ENCODE results near the gene N4BP2L2.

Gene N4BP2L2

GRCh38 chr13:32426990-32427851, 111.4 kb downstream of the N4BP2L2 start:
- peak; percentile 15 to 43 for DNase-seq (ENCODE audit: low read depth in 1 of 2, low spot score in 1 of 2)

DNA sequence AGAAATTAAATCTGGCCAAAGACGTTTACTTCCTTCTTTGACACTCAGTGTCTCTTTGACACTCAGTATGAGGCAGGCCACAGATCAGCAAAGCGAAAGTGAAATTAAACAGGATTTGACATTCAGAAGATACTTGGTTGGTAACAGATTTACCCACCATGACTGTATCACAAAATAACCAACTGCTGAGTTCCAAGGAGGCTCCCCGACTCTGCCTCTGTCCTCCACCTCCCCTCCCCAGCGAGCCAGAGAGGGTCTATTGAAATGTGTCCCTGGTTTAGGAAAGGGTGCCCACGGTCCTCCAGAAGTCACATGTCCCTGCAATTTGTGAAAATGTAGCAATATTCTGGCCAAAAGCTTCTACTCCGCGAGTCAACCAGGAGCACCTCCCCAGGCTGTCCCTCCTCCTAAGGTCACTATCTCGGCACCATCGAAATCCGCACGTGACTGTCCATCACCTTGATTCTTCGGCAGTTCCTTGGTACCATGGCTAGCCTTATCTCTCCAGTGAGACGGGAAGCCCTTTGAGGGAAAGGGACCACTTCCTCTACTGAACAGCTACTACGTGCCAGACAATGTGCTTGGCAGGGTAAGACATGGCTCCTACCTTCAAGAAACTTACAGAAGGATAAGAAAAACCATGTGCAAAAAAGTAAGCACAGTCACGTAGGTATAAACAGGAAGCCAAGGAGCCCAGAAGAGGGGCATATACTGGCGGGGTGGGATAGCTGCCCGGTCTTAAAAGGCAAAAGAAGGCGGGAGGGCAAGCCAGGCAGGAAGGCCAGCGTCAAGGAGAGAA, 112.2 kb downstream of the N4BP2L2 start:
- DNase-seq (ENCODE audit: low read depth in 1 of 2, low spot score in 1 of 2): no peak

DNA sequence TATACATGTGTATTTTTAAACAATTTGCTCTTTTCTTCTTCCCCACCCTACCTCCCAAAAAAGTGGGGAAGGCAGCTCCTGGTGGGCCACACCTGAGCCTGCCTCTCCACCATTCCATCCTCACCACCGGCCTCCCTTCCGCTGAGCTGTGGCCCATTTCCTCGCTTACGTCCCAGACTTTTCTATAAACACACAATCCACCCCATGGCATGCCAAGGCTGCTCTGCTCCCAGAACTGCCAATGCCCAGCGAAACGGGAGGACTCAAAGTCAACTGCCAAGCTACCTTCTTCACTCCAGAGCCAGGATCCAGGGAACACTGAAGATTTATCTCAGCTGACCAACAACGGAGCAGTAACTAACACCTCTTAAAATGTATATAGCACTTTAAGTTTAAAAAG, 113.4 kb downstream of the N4BP2L2 start:
- no peak for DNase-seq (ENCODE audit: low read depth in 1 of 2, low spot score in 1 of 2)

DNA sequence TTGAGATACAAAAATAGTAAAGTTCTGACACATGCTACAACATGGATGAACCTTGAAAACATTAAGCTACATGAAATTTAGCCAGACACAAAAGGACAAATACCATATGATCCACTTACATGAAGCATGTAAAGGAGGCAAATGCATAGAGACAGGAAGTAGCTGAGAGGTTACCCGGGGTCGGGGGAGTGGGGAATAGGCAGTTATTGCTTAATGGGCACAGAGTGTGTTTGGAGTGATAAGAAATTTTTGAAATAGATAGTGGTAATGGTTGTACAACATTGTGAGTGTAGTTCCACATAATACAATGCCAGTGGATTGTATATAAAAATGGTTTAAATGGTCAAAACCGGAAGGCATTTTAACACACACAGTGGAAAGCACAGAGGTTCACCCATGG, 115.0 kb downstream of the N4BP2L2 start:
- no peak for DNase-seq (ENCODE audit: low read depth in 1 of 2, low spot score in 1 of 2)

DNA sequence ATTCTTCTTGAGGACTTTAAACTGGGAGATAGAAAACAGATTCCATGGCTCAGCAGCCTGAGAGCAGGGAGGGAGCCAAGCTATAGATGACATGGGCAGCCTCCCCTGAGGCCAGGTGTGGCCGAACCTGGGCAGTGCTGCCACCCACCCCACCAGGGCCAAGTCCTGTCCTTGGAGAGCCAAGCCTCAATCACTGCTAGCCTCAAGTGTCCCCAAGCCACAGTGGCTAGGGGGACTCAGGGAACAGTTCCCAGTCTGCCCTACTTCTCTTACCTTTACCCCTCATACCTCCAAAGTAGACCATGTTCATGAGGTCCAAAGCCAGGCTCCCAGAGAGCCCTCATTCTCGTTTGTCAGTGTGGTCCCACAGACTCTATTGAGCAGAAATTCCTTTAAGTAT, 118.7 kb downstream of the N4BP2L2 start:
- no peak for DNase-seq (ENCODE audit: low read depth in 1 of 2, low spot score in 1 of 2)

DNA sequence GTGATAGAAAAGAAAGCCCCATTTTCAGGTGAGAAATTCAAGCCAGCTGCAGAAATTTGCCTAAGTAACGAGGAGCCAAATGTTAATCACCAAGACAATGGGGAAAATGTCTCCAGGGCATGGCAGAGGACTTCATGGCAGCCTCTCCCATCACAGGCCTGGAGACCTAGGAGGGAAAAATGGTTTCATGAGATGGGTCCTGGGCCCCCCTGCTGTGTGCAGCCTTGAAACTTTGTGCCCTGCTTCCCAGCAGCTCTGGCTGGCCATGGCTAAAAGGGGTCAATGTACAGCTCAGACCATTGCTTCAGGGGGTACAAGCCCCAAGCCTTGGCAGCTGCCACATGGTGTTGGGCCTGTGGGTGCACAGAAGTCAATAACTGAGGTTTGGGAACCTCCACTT, 120.6 kb downstream of the N4BP2L2 start:
- no peak for DNase-seq (ENCODE audit: low read depth in 1 of 2, low spot score in 1 of 2)

GRCh38 chr13:32415019-32415418, 123.6 kb downstream of the N4BP2L2 start:
- DNase-seq (ENCODE audit: low read depth in 1 of 2, low spot score in 1 of 2): no peak

DNA sequence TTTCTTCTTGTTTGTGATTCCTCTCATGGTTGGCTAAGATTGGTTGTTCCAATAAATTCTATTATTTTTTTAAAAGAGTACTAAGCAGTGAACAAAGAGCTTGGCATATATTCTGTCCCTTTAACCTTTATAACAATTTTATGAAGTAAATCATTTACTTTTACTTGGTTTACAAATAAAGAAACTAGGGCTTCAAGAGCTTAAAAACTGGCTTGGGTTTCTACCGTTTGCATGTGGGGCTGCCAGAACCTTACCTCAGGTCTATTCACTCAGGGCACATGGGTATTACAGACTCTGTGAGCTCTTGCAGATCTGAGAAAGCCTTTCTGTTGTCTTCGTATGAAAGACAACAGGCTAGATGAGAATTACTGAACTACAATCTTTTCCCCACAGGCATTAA, 124.0 kb downstream of the N4BP2L2 start:
- no peak for DNase-seq (ENCODE audit: low read depth in 1 of 2, low spot score in 1 of 2)

GRCh38 chr13:32413284-32413683, 125.3 kb downstream of the N4BP2L2 start:
- DNase-seq (ENCODE audit: low read depth in 1 of 2, low spot score in 1 of 2): no peak

DNA sequence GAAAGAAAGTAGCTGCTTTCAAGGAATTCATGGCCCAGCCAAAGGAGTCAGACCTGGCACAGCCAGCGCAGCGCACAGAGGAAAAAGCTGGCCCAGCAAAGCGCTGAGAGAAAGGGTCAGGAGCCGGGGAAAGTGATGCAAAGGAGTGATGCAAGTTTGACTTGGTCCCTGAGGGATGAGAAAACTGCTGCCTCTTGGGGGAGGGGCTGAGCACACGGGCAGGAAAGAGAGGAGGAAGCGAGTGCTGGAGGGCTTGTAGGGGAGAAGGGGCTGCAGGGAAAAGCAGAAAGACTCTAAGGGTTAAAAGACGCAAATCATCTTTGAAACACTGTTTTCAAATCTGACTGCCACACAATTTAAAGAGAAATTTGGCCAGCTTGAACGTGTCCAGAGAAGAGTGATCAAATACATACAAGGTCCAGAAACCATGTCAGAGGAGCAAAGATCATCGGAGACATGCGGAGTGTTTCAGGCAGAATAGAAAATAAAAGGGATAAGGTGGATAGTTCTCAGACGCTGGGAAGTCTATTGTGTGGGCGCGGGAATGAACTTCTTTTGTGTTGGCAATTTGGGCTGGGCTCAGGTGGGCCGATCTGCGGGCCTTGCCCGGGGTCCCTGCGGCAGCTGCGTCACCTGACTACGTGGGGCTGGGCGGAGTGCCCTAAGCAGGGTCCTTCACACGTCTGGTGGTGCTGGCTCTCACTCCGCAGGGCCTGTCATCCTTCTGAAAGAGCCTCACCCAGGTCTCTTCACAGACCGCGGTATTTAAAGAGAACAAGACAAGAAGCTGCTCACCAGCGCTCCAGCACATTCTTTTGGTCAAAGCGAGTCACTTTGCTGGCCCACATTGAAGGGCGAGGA, 128.8 kb downstream of the N4BP2L2 start:
- no peak for DNase-seq (ENCODE audit: low read depth in 1 of 2, low spot score in 1 of 2)

DNA sequence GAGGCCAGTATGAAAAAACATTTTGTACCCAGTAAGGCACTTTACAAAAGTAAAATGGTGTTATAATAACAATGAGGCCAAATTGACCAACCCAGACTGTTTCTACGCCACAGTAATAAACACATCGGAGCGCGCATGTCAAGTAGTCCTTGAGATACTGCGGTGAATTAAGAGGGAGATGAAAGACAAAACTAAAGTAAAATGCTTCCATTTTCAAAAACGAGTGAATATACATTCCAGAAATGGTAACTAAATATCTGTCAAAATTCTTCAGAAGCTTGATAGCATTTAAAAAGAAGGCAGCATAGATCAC, 129.6 kb downstream of the N4BP2L2 start:
- no peak for DNase-seq (ENCODE audit: low read depth in 1 of 2, low spot score in 1 of 2)

GRCh38 chr13:32408296-32409000, 130.1 kb downstream of the N4BP2L2 start:
- DNase-seq (ENCODE audit: low read depth in 1 of 2, low spot score in 1 of 2): no peak

- no peak for DNase-seq (ENCODE audit: low read depth in 1 of 2, low spot score in 1 of 2)
These were observed 130.7 kb downstream of the N4BP2L2 start for GRCh38 chr13:32407854-32408253.

DNA sequence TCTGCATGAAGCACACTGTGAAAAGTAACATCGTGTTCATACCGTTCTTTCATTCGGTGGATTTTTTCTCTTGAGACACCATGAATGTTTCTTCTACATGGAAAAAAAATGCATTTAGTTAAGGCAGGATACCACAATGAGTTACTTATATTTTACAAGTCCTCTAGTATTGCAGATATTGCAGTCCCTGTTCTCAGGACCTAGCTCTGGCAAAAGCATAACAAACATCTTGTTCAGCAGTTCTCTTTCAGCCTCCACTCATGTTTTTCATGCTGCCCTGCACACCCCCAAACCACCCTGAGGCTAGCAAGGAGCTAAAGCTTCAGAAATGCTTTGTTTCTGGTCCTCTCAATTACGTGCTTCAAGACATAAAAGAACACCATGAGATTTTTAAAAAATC, 135.5 kb downstream of the N4BP2L2 start:
- DNase-seq (ENCODE audit: low read depth in 1 of 2, low spot score in 1 of 2): no peak

DNA sequence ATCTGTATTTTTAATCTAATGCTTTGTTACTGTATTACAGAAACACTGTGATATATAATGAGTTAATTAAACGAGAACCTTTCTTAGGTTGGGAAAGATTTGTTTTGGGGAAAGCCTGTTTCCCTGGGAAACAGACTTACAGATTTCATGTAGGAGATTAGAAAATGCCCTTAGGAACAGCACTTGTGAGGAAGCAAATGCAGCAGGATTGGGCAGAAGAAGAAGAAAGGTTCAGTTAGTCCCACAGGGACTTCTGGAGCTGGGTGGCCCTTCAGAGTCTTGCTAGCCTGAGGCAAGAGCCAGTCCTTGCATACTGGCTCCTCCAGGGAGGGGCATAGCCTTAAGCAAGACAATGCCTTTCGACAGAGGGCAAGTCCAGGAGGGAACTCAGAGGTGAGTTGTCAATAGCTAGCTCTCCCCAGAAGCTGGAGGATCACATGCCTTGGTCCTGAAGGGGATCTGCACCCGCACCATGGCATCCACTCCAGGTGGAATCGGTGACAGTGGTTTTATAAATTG, 147.4 kb downstream of the N4BP2L2 start:
- DNase-seq (ENCODE audit: low read depth in 1 of 2, low spot score in 1 of 2): no peak

GRCh38 chr13:32390484-32390883, 148.1 kb downstream of the N4BP2L2 start:
- no peak for DNase-seq (ENCODE audit: low read depth in 1 of 2, low spot score in 1 of 2)

- DNase-seq (ENCODE audit: low read depth in 1 of 2, low spot score in 1 of 2): no peak
These were observed 148.5 kb downstream of the N4BP2L2 start for GRCh38 chr13:32390048-32390447.

- DNase-seq (ENCODE audit: low read depth in 1 of 2, low spot score in 1 of 2): no peak
These were observed 153.2 kb downstream of the N4BP2L2 start for GRCh38 chr13:32385410-32385809.

GRCh38 chr13:32384702-32385101, 153.9 kb downstream of the N4BP2L2 start:
- no peak for DNase-seq (ENCODE audit: low read depth in 1 of 2, low spot score in 1 of 2)

DNA sequence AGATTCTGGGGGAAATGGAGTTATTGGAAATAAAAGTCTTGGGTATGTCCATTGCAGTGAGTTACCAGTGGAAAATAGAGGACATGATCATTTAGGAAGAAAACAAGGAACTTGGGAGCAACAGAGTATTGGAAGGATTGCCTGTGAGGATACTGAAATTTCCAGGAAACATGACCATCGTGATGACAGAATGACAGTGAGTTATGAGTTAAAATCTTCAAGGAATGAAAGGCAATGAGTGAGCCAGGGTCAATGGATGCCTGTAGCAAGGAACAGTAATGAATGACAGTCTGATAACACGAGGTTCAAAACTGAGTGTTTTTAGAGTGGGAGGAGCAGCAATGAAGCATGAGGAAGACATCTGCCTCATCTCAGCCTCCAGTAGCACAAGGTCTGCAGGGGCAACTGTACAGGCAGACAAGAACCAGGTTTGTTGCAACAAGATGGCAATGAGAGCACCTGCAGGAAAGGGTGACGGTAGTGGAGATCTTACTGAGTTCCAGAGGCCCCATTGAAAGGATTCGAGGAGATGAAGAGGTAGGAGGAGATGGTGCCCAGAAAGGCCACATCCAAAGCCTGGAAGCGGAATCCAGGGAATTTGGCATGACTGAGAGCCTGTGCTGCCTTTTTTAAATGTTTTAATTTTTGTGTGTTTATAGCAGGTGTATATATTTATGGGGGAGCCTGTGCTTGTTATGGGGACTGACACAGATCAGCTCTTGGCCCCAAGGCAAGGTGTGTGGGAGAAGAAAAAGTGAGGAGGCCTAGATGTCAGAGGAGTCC, 154.6 kb downstream of the N4BP2L2 start:
- no peak for DNase-seq (ENCODE audit: low read depth in 1 of 2, low spot score in 1 of 2)

Measured in activated T-helper 1 cell treated with anti-CD3 and anti-CD28 coated beads, Interleukin-2, amount 50 U/mL, for 16 hours (primary cell).